GM18508 (cell line): Measurements from ENCODE around the gene ANP32E.

Source experiments
- ATAC-seq: cut with Tn5 transposase; IDR thresholded peaks from one replicate; pipeline ENCODE4 v1.9.1; 2021; ENCODE audit warnings: moderate number of reproducible peaks; ENCODE audit not compliant: insufficient read depth, unreplicated experiment

ANP32E gene

DNA sequence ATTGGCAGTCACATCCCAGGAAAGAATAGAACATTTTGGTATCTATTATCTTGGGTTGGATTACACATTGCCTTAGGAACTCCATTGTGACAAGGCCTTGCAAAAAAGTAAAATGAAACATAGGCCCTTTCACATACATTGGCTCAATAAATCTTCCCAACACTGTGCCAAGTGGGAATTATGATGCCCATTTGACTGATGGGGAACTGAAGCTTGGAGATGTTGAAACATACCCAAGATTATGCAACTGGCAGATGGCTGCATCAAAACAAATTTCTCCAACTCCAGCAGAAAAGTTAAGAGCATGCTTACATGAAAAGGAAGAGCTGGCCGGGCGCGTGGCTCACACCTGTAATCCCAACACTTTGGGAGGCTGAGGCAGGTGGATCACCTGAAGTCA is 59.3 kb downstream of the ANP32E start:
- ATAC-seq: no peak

DNA sequence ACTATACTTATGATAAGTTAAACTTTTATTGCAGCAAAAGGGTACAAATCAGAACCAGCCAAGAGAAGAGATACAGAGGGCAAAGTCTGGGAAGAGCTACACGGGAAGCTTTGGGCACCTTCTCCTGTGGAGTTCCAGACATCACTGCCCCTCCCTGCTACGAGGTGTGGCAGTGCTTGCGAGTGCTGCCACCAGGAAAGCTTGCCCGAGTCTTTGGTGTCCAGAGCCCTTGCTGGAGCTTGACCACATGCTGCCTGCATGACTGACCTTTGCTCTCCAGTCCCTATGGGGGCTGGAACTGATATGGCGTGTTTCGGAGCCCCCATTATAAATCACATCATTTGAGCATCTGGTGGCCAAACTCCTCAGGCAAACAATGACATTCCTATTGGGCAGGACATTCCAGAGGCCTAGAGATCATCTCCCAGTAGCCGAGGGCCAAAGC is 62.7 kb downstream of the ANP32E start:
- ATAC-seq: no peak

DNA sequence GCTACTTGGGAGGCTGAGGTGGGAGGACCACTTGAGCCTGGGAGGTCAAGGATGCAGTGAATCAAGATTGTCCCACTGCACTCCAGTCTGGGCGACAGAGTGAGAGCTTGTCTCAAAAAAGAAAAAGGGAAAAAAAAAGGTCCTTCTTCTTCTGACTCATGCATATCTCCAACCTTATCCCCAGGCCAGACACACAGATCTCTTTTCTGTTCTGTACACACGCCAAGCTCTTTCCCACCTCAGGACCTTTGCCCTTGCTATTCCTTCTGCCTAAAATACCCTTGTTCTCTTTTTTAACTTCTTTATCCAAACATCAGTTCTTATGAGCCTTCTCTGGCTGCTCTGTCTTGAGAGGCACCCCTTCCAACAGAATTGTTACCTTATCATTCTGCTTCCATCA is 64.1 kb downstream of the ANP32E start:
- no peak for ATAC-seq

DNA sequence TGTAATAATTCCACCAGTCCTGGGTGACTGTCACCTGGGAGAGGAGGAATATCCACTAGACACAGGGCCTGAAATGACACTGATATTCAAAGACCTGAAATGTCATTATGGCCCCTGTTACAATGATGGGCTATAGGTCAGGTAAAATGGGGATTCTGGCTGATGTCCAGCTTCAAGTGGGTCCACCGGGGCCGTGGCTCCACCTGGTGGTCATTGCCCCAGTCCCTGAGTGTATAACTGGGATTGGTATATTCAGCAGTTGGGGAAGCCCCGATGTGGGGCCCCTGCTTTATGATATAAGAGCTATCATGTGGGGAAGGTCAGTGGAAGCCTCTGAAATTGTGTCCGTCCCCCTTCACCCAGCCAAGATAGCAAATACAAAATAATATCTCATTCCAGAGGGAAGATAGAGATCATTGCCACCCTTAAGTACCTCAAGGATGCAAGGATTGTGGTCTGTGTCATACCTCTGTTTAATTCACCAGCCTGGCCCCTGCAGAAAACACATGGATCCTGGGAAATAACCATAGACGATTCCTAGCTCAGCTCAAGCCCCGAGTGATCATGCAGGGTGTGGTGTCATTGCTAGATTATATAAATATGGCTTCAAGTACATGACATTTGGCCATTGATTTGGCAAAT is 66.8 kb downstream of the ANP32E start:
- ATAC-seq: no peak
